ENCODE data around the gene NSD2. TPM values are rescaled to one million over a fixed set of nuclear protein-coding genes. Genes with fewer than 3 reads are reported as not detected.
A peak's percentile ranks its signal among the peaks of the same experiment; 100 is the strongest.

The NSD2 gene
- total RNA-seq, 2 donors from 2014 or later, result 153 to 208 TPM

- no peaks in the 10 kb centered on the region for H3K9me3 Mint-ChIP-seq
- peak overlapping the region; percentile 65 for H3K4me3 Mint-ChIP-seq
- no peak for TF ChIP-seq CTCF (conservative IDR thresholded peaks at IDR 0.05)
- peak overlapping the region; percentile 84 for H3K27ac Mint-ChIP-seq
- H3K4me1 Mint-ChIP-seq, result peaks cover 23% of the 10 kb centered on the region
- peak overlapping the region; percentile 76 for H3K4me3 ChIP-seq (ENCODE audit: low read length)
- peaks cover 4% of the 10 kb centered on the region for H3K4me1 ChIP-seq (ENCODE audit: control insufficient read depth, insufficient read depth, low read length)
- H3K27me3 Mint-ChIP-seq (ENCODE audit: insufficient read depth), result peaks cover 34% of the 10 kb centered on the region
- no peaks in the 10 kb centered on the region for H3K36me3 ChIP-seq (ENCODE audit: control insufficient read depth, insufficient read depth, low read length)
- H3K9me3 ChIP-seq (ENCODE audit: control insufficient read depth, low read length), result no peaks in the 10 kb centered on the region
- peak overlapping the region; percentile 93 for H3K27ac ChIP-seq (ENCODE audit: low read depth, low read length)
- peaks cover 7% of the 10 kb centered on the region for H3K27me3 ChIP-seq (ENCODE audit: control insufficient read depth, insufficient read depth, low read length, poor library complexity, severe bottlenecking)
- H3K36me3 Mint-ChIP-seq (ENCODE audit: low read depth), result no peaks in the 10 kb centered on the region
- peak; percentile 95 for DNase-seq
- peak overlapping the region; percentile 76 for H3K9ac ChIP-seq (ENCODE audit: extremely low read depth, low read length, poor library complexity, severe bottlenecking)
- 0 to 2% methylated on average over 5 to 22 of the region's 22 CpGs for WGBS, 2 experiments (ENCODE audit: insufficient coverage in 1 of 2, insufficient read length in 1 of 2)
Observed at GRCh38 chr4:1870328-1870577, 940 bp upstream of the NSD2 start.

- H3K27me3 Mint-ChIP-seq (ENCODE audit: insufficient read depth), result peaks cover 22% of the 10 kb centered on the region
- Histone ChIP-seq H3K27me3 (ENCODE audit: control insufficient read depth, insufficient read depth, low read length, poor library complexity, severe bottlenecking) (peaks cover 7% of the 10 kb centered on the region), H3K36me3 (ENCODE audit: control insufficient read depth, insufficient read depth, low read length) (no peaks in the 10 kb centered on the region), H3K27ac (ENCODE audit: low read depth, low read length) (peak overlapping the region; percentile 89), H3K9me3 (ENCODE audit: control insufficient read depth, low read length) (no peaks in the 10 kb centered on the region), H3K4me1 (ENCODE audit: control insufficient read depth, insufficient read depth, low read length) (no peaks in the 10 kb centered on the region), H3K9ac (ENCODE audit: extremely low read depth, low read length, poor library complexity, severe bottlenecking) (peak overlapping the region; percentile 20), H3K4me3 (ENCODE audit: low read length) (peak overlapping the region; percentile 99)
- no peak for TF ChIP-seq CTCF (conservative IDR thresholded peaks at IDR 0.05)
- DNase-seq, result peak; percentile 77
- H3K36me3 Mint-ChIP-seq (ENCODE audit: low read depth), result no peaks in the 10 kb centered on the region
- H3K4me1 Mint-ChIP-seq, result peaks cover 23% of the 10 kb centered on the region
- 0% methylated on average over 1 to 79 of the region's 79 CpGs for WGBS, 2 experiments (ENCODE audit: insufficient coverage in 1 of 2, insufficient read length in 1 of 2)
- no peak overlapping the region for H3K27ac Mint-ChIP-seq
- H3K9me3 Mint-ChIP-seq, result no peaks in the 10 kb centered on the region
- H3K4me3 Mint-ChIP-seq, result peak overlapping the region; percentile 74
Observed at GRCh38 chr4:1871471-1872021, 353 bp downstream of the NSD2 start.

- no peak overlapping the region for H3K27ac Mint-ChIP-seq
- no peak for TF ChIP-seq CTCF (conservative IDR thresholded peaks at IDR 0.05)
- peak overlapping the region; percentile 76 for H3K9ac ChIP-seq (ENCODE audit: extremely low read depth, low read length, poor library complexity, severe bottlenecking)
- no peaks in the 10 kb centered on the region for H3K9me3 ChIP-seq (ENCODE audit: control insufficient read depth, low read length)
- H3K36me3 Mint-ChIP-seq (ENCODE audit: low read depth), result no peaks in the 10 kb centered on the region
- H3K27me3 ChIP-seq (ENCODE audit: control insufficient read depth, insufficient read depth, low read length, poor library complexity, severe bottlenecking), result peaks cover 1% of the 10 kb centered on the region
- WGBS, 2 experiments (ENCODE audit: insufficient coverage in 1 of 2, insufficient read length in 1 of 2), result 73 to 84% methylated on average over 2 to 3 of the region's 3 CpGs
- no peak overlapping the region for H3K27ac ChIP-seq (ENCODE audit: low read depth, low read length)
- H3K36me3 ChIP-seq (ENCODE audit: control insufficient read depth, insufficient read depth, low read length), result no peaks in the 10 kb centered on the region
- DNase-seq, result no peak
- H3K27me3 Mint-ChIP-seq (ENCODE audit: insufficient read depth), result peaks cover 10% of the 10 kb centered on the region
- no peaks in the 10 kb centered on the region for H3K4me1 ChIP-seq (ENCODE audit: control insufficient read depth, insufficient read depth, low read length)
- H3K4me3 ChIP-seq (ENCODE audit: low read length), result peak overlapping the region; percentile 99
- no peaks in the 10 kb centered on the region for H3K9me3 Mint-ChIP-seq
- peaks cover 20% of the 10 kb centered on the region for H3K4me1 Mint-ChIP-seq
- peak overlapping the region; percentile 74 for H3K4me3 Mint-ChIP-seq
Observed at GRCh38 chr4:1872870-1873269, 1.7 kb downstream of the NSD2 start.
